Adrenal gland (tissue), 5 donors: ENCODE results near the gene CLCNKB.

Experiments used
- CTCF ChIP-seq, 6 experiments: fragments of 450-650 bp in 4 of 6; fragments of 200-600 bp in 2 of 6; sonication (generic) in 1 of 6; IDR thresholded peaks; 1 replicate in 5 of 6; 2 replicates in 1 of 6; pipeline versions ENCODE4 v1.5.1 to v1.8.0; 2016 to 2021; ENCODE audit warnings: antibody characterized with exemption in 6 of 6, mild to moderate bottlenecking in 2 of 6, moderate library complexity in 1 of 6
- POLR2A ChIP-seq, 2 donors: fragments of 450-650 bp; IDR thresholded peaks; one replicate each; pipeline ENCODE4 v1.6.1; 2017; ENCODE audit warnings: antibody characterized with exemption in 2 of 2, mild to moderate bottlenecking in 2 of 2, moderate library complexity in 1 of 2
- donor health status: DM: no; HTN: no; CAD: no.

- TF ChIP-seq CTCF (IDR thresholded peaks at IDR 0.05) (no peak), POLR2A (IDR thresholded peaks at IDR 0.05) (no peak)
Observed at GRCh38 chr1:16064536-16065268, 21.1 kb downstream of the CLCNKB start.
